Effector memory CD8-positive, alpha-beta T cell (primary cell): ENCODE results near the gene HRH1.
"Not testable (repeated sequence)": the region's sequence is repeated elsewhere in the genome, so short reads cannot be mapped to it uniquely, and the experiment has no call there.

Experiments
- ATAC-seq: fragments of 150-1000 bp; cut with Tn5 transposase; replicated peaks from 2 replicates; pipeline ENCODE4 v1.10.0; 2021; ENCODE audit warnings: mild to moderate bottlenecking, moderate library complexity
- DNase-seq, 3 experiments: peaks; one replicate each; pipeline ENCODE4 v3.0.0; 2021
- H3K27ac Mint-ChIP-seq, 2 donors: one replicate each; pipeline ENCODE4 v1.8.0; 2022; ENCODE audit warnings: mild to moderate bottlenecking in 2 of 2, mixed read lengths in 2 of 2, moderate library complexity in 2 of 2
- H3K27me3 Mint-ChIP-seq, 2 donors: one replicate each; pipeline ENCODE4 v1.8.0; 2022; ENCODE audit warnings: mixed read lengths in 2 of 2
- H3K36me3 Mint-ChIP-seq: one replicate; pipeline ENCODE4 v1.8.0; 2022; ENCODE audit warnings: mild to moderate bottlenecking, moderate library complexity, mixed read lengths; ENCODE audit not compliant: insufficient read depth
- H3K4me1 Mint-ChIP-seq, 2 donors: one replicate each; pipeline ENCODE4 v1.8.0; 2022; ENCODE audit warnings: low read depth in 2 of 2, mixed read lengths in 2 of 2
- H3K4me3 Mint-ChIP-seq, 2 donors: one replicate each; pipeline ENCODE4 v1.8.0; 2022; ENCODE audit warnings: mild to moderate bottlenecking in 2 of 2, mixed read lengths in 2 of 2, moderate library complexity in 2 of 2
- H3K9me3 Mint-ChIP-seq, 2 donors: one replicate each; pipeline ENCODE4 v1.8.0; 2022; ENCODE audit warnings: mixed read lengths in 2 of 2

The HRH1 gene

GRCh38 chr3:11168406-11168805, 14.1 kb downstream of the HRH1 start:
- DNase-seq (no peak), ATAC-seq (no peak)
- Mint-ChIP-seq H3K4me3 (no peak overlapping the region), H3K27me3 (peaks cover 8 to 35% of the 10 kb centered on the region in 2 donors), H3K36me3 (no peaks in the 10 kb centered on the region), H3K9me3 (no peaks in the 10 kb centered on the region), H3K4me1 (no peaks in the 10 kb centered on the region), H3K27ac (no peak overlapping the region)

- Mint-ChIP-seq H3K9me3 (no peaks in the 10 kb centered on the region), H3K4me1 (no peaks in the 10 kb centered on the region), H3K36me3 (no peaks in the 10 kb centered on the region), H3K27me3 (peaks cover 11 to 34% of the 10 kb centered on the region in 2 donors), H3K27ac (no peak overlapping the region), H3K4me3 (no peak overlapping the region)
- DNase-seq (no peak), ATAC-seq (no peak)
These were observed 14.8 kb downstream of the HRH1 start for GRCh38 chr3:11168881-11169805.

- no peaks in the 10 kb centered on the region for H3K36me3 Mint-ChIP-seq
These were observed 15.9 kb downstream of the HRH1 start for GRCh38 chr3:11170052-11170770.

GRCh38 chr3:11172096-11172690, 17.9 kb downstream of the HRH1 start:
- Mint-ChIP-seq H3K4me1 (no peaks in the 10 kb centered on the region), H3K9me3 (no peaks in the 10 kb centered on the region), H3K27me3 (peaks cover 17 to 42% of the 10 kb centered on the region in 2 donors), H3K36me3 (peaks cover 3% of the 10 kb centered on the region), H3K27ac (no peak overlapping the region), H3K4me3 (no peak overlapping the region)
- DNase-seq (no peak), ATAC-seq (no peak)

More at GRCh38 chr3:11170052-11170770, 15.9 kb downstream of the HRH1 start:
- ATAC-seq (no peak), DNase-seq (no peak)
- Mint-ChIP-seq H3K9me3 (no peaks in the 10 kb centered on the region), H3K4me3 (no peak overlapping the region), H3K27me3 (peaks cover 17 to 42% of the 10 kb centered on the region in 2 donors), H3K4me1 (no peaks in the 10 kb centered on the region), H3K27ac (no peak overlapping the region)

- Mint-ChIP-seq H3K4me3 (no peak overlapping the region), H3K27ac (no peak overlapping the region)
These were observed 19.7 kb downstream of the HRH1 start for GRCh38 chr3:11173828-11174465.

GRCh38 chr3:11178421-11178820, 24.1 kb downstream of the HRH1 start:
- DNase-seq (no peak), ATAC-seq (no peak)
- no peaks in the 10 kb centered on the region for H3K9me3 Mint-ChIP-seq
- no peak overlapping the region for H3K4me3 Mint-ChIP-seq
- peaks cover 3% of the 10 kb centered on the region for H3K36me3 Mint-ChIP-seq
- H3K4me1 Mint-ChIP-seq, result no peaks in the 10 kb centered on the region
- no peak overlapping the region for H3K27ac Mint-ChIP-seq
- peaks cover 15 to 22% of the 10 kb centered on the region in 2 donors for H3K27me3 Mint-ChIP-seq

More at GRCh38 chr3:11173828-11174465, 19.7 kb downstream of the HRH1 start:
- DNase-seq, result no peak
- no peaks in the 10 kb centered on the region for H3K4me1 Mint-ChIP-seq
- peaks cover 17 to 38% of the 10 kb centered on the region in 2 donors for H3K27me3 Mint-ChIP-seq
- H3K9me3 Mint-ChIP-seq, result no peaks in the 10 kb centered on the region
- peaks cover 3% of the 10 kb centered on the region for H3K36me3 Mint-ChIP-seq
- no peak for ATAC-seq

- H3K9me3 Mint-ChIP-seq, DNase-seq, H3K36me3 Mint-ChIP-seq, ATAC-seq, H3K4me1 Mint-ChIP-seq, H3K4me3 Mint-ChIP-seq, H3K27ac Mint-ChIP-seq: not testable (repeated sequence)
- H3K27me3 Mint-ChIP-seq, result peaks cover 43 to 48% of the 10 kb centered on the region in 2 donors
These were observed 30.2 kb downstream of the HRH1 start for GRCh38 chr3:11184328-11184969.

- DNase-seq (no peak), ATAC-seq (no peak)
- H3K36me3 Mint-ChIP-seq, result no peaks in the 10 kb centered on the region
- no peaks in the 10 kb centered on the region for H3K4me1 Mint-ChIP-seq
- no peaks in the 10 kb centered on the region for H3K9me3 Mint-ChIP-seq
- H3K27me3 Mint-ChIP-seq, result peaks cover 43 to 53% of the 10 kb centered on the region in 2 donors
- no peak overlapping the region for H3K27ac Mint-ChIP-seq
- H3K4me3 Mint-ChIP-seq, result no peak overlapping the region
These were observed 30.9 kb downstream of the HRH1 start for GRCh38 chr3:11185144-11185543.

- ATAC-seq (no peak), DNase-seq (no peak)
- no peak overlapping the region for H3K4me3 Mint-ChIP-seq
- H3K36me3 Mint-ChIP-seq, result no peaks in the 10 kb centered on the region
- H3K27ac Mint-ChIP-seq, result no peak overlapping the region
- H3K27me3 Mint-ChIP-seq, result peaks cover 38 to 51% of the 10 kb centered on the region in 2 donors
- H3K4me1 Mint-ChIP-seq, result no peaks in the 10 kb centered on the region
- no peaks in the 10 kb centered on the region for H3K9me3 Mint-ChIP-seq
These were observed 31.4 kb downstream of the HRH1 start for GRCh38 chr3:11185564-11186317.

GRCh38 chr3:11186318-11186692, 32.0 kb downstream of the HRH1 start:
- DNase-seq (no peak), ATAC-seq (no peak)
- peaks cover 37 to 57% of the 10 kb centered on the region in 2 donors for H3K27me3 Mint-ChIP-seq
- no peaks in the 10 kb centered on the region for H3K4me1 Mint-ChIP-seq
- no peaks in the 10 kb centered on the region for H3K36me3 Mint-ChIP-seq
- no peak overlapping the region for H3K4me3 Mint-ChIP-seq
- no peak overlapping the region for H3K27ac Mint-ChIP-seq
- H3K9me3 Mint-ChIP-seq, result no peaks in the 10 kb centered on the region

GRCh38 chr3:11186771-11187191, 32.5 kb downstream of the HRH1 start:
- no peaks in the 10 kb centered on the region for H3K4me1 Mint-ChIP-seq
- no peaks in the 10 kb centered on the region for H3K9me3 Mint-ChIP-seq
- ATAC-seq (no peak), DNase-seq (no peak)
- H3K27ac Mint-ChIP-seq, result no peak overlapping the region
- H3K4me3 Mint-ChIP-seq, result no peak overlapping the region
- H3K27me3 Mint-ChIP-seq, result peaks cover 37 to 58% of the 10 kb centered on the region in 2 donors
- no peaks in the 10 kb centered on the region for H3K36me3 Mint-ChIP-seq

- Mint-ChIP-seq H3K36me3 (no peaks in the 10 kb centered on the region), H3K27me3 (peaks cover 37 to 66% of the 10 kb centered on the region in 2 donors), H3K4me3 (no peak overlapping the region), H3K27ac (no peak overlapping the region), H3K9me3 (no peaks in the 10 kb centered on the region), H3K4me1 (no peaks in the 10 kb centered on the region)
- no peak for ATAC-seq
- DNase-seq, result no peak
These were observed 33.4 kb downstream of the HRH1 start for GRCh38 chr3:11187681-11188080.
